OCI-M2 (cell line): Measurements from ENCODE around the gene SPTLC2.

Experiments
- DNase-seq: peaks from one replicate; lab custom pipeline; 2025; ENCODE audit not compliant: unreplicated experiment; lab: John Stamatoyannopoulos, UW

Gene SPTLC2

GRCh38 chr14:77508876-77509275 is 107.6 kb downstream of the SPTLC2 start:
- DNase-seq = no peak

- no peak for DNase-seq
Measured at GRCh38 chr14:77508249-77508648, 108.2 kb downstream of the SPTLC2 start.

GRCh38 chr14:77507762-77508161 is 108.7 kb downstream of the SPTLC2 start:
- DNase-seq = no peak

- DNase-seq = no peak
Measured at GRCh38 chr14:77505031-77505430, 111.4 kb downstream of the SPTLC2 start.

- DNase-seq = no peak
Measured at GRCh38 chr14:77503138-77503537, 113.3 kb downstream of the SPTLC2 start.

GRCh38 chr14:77502109-77502782 is 114.2 kb downstream of the SPTLC2 start:
- DNase-seq = no peak

GRCh38 chr14:77498984-77499527 is 117.4 kb downstream of the SPTLC2 start:
- no peak for DNase-seq

- DNase-seq = no peak
Measured at GRCh38 chr14:77498120-77498979, 118.1 kb downstream of the SPTLC2 start, which contains the start of gene ISM2. Gene ISM2, minus strand, starts transcription at chr14:77498816. Its CDS starts 23 bp downstream, at chr14:77498793.

GRCh38 chr14:77495334-77495733 is 121.1 kb downstream of the SPTLC2 start:
- DNase-seq = no peak

GRCh38 chr14:77491056-77491455 is 125.4 kb downstream of the SPTLC2 start:
- no peak for DNase-seq

GRCh38 chr14:77490347-77490986 is 126.0 kb downstream of the SPTLC2 start:
- DNase-seq = no peak

- no peak for DNase-seq
Measured at GRCh38 chr14:77489041-77489440, 127.4 kb downstream of the SPTLC2 start.

- no peak for DNase-seq
Measured at GRCh38 chr14:77488558-77488957, 127.9 kb downstream of the SPTLC2 start.

GRCh38 chr14:77485901-77486678 is 130.3 kb downstream of the SPTLC2 start:
- no peak for DNase-seq

GRCh38 chr14:77485256-77485655 is 131.2 kb downstream of the SPTLC2 start:
- no peak for DNase-seq

GRCh38 chr14:77482422-77482821 is 134.0 kb downstream of the SPTLC2 start:
- no peak for DNase-seq

- DNase-seq = no peak
Measured at GRCh38 chr14:77478796-77479195, 137.6 kb downstream of the SPTLC2 start.

GRCh38 chr14:77478029-77478428 is 138.4 kb downstream of the SPTLC2 start:
- no peak for DNase-seq

- no peak for DNase-seq
Measured at GRCh38 chr14:77475432-77476115, 140.9 kb downstream of the SPTLC2 start.
